CD4-positive, alpha-beta T cell treated with Interleukin-15 for 1 hour (primary cell): ENCODE measurements around the gene DEFB132.
A peak's percentile ranks its signal among the peaks of the same experiment; 100 is the strongest.

ENCODE experiments used
- DNase-seq: peaks from one replicate; pipeline ENCODE4 v3.0.0-alpha.2; 2020

The DEFB132 gene

GRCh38 chr20:297925-298775 is 40.6 kb downstream of the DEFB132 start:
- peak; percentile 57 for DNase-seq

GRCh38 chr20:298776-299391 is 41.4 kb downstream of the DEFB132 start:
- DNase-seq, result no peak

GRCh38 chr20:300345-300990 is 42.9 kb downstream of the DEFB132 start:
- DNase-seq, result no peak

GRCh38 chr20:301886-302848 is 44.6 kb downstream of the DEFB132 start:
- DNase-seq, result no peak

GRCh38 chr20:305745-306144 is 48.2 kb downstream of the DEFB132 start:
- DNase-seq, result no peak

- no peak for DNase-seq
These were observed 51.0 kb downstream of the DEFB132 start for GRCh38 chr20:308427-309038.

- no peak for DNase-seq
These were observed 51.8 kb downstream of the DEFB132 start for GRCh38 chr20:309306-309840.

- peak; percentile 93 for DNase-seq
These were observed 52.5 kb downstream of the DEFB132 start for GRCh38 chr20:309841-310644.

- DNase-seq, result no peak
These were observed 53.1 kb downstream of the DEFB132 start for GRCh38 chr20:310645-311044.
